BJ (cell line): ENCODE results near the gene ARSI. TPM values are rescaled to one million over a fixed set of nuclear protein-coding genes. Genes with fewer than 3 reads are reported as not detected.

Experiments
- CTCF ChIA-PET: fragments of 350-600 bp; formaldehyde crosslinking; extraction: SDS; loops from one replicate; lab custom pipeline; 2021; ENCODE audit warnings: antibody characterized with exemption, inconsistent platforms; lab: Yijun Ruan, JAX
- POLR2A ChIA-PET: fragments of 300-600 bp; sonication (Branson Sonifier 250); formaldehyde crosslinking; extraction: SDS; loops from one replicate; lab custom pipeline; 2021; ENCODE audit warnings: antibody characterized with exemption; lab: Charles Lee
- DNase-seq: peaks from one replicate; pipeline ENCODE4 v3.0.0-alpha.2; 2011; ENCODE audit warnings: low read depth
- H3K27me3 ChIP-seq: 2 replicates; pipeline ENCODE4 v1.6.0; 2011; ENCODE audit warnings: low read length; ENCODE audit not compliant: control insufficient read depth, insufficient read depth
- H3K36me3 ChIP-seq: 2 replicates; pipeline ENCODE4 v1.5.1; 2011; ENCODE audit warnings: low read length; ENCODE audit not compliant: control insufficient read depth, insufficient read depth
- H3K4me3 ChIP-seq: 2 replicates; pipeline ENCODE4 v1.5.1; 2011; ENCODE audit warnings: low read depth, mild to moderate bottlenecking, control low read depth, low read length
- polyA plus RNA-seq: library from polyadenylated mRNA; depleted of rRNA; stranded (reverse); fragments of >200 nt; gene quantifications from 2 replicates; pipeline ENCODE4 v1.2.3, GENCODE V29; 2011
- TF ChIP-seq, protein P1 (sequence below): IDR thresholded peaks from 2 replicates; pipeline ENCODE4 v1.5.1; 2011; ENCODE audit warnings: low read depth, mild to moderate bottlenecking, control low read depth, inconsistent platforms, low read length, moderate library complexity; ENCODE audit not compliant: insufficient read depth

The ARSI gene
- polyA plus RNA-seq, 1 experiment: 9.8 TPM

DNA sequence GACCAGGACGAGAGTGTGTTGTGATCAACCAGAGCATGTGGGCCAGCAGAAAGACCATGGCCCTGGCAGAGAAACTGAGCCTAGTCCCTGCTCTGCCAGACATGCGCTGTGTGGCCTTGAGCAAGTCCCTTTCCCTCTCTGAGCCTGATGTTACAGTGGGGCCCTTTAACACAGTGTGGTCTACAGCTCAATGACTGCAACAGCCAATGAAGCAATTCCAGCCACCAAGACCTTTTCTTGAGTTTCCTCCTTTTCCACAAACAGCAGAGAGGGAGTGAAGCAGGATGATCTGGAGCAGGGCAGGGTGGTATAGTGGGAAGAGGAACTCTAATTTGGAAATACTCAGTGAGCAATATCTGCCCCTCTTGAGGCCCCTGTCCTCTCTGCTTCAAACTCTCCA is 25.8 kb upstream of the ARSI start:
- H3K36me3 ChIP-seq: no peaks in the 10 kb centered on the region
- no peak overlapping the region for H3K4me3 ChIP-seq
- ChIA-PET CTCF (no interaction called here), POLR2A (no interaction called here)
- TF ChIP-seq, protein P1, sequence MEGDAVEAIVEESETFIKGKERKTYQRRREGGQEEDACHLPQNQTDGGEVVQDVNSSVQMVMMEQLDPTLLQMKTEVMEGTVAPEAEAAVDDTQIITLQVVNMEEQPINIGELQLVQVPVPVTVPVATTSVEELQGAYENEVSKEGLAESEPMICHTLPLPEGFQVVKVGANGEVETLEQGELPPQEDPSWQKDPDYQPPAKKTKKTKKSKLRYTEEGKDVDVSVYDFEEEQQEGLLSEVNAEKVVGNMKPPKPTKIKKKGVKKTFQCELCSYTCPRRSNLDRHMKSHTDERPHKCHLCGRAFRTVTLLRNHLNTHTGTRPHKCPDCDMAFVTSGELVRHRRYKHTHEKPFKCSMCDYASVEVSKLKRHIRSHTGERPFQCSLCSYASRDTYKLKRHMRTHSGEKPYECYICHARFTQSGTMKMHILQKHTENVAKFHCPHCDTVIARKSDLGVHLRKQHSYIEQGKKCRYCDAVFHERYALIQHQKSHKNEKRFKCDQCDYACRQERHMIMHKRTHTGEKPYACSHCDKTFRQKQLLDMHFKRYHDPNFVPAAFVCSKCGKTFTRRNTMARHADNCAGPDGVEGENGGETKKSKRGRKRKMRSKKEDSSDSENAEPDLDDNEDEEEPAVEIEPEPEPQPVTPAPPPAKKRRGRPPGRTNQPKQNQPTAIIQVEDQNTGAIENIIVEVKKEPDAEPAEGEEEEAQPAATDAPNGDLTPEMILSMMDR: no peak
- no peak for DNase-seq
- H3K27me3 ChIP-seq: no peaks in the 10 kb centered on the region

DNA sequence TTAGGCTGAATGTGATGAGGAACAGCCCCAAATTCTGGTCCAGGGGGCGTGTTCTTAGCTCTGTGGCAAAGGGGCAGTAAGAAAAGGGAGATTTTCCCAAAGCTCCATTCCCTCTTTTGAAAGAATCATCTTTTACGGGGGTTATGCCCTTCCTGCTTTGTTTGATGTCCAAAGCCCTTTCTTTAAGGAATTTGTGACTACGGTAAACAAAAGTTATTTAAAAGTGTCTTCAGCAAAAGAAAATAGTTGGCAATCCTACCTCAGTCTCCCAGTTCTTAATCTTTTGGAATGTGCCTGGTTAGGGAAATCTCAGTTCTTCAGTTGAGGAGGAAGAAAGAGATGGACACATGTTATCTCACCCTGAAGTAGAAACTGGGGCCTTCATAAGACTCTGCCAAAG is 24.4 kb upstream of the ARSI start:
- ChIA-PET CTCF (no interaction called here), POLR2A (no interaction called here)
- no peaks in the 10 kb centered on the region for H3K27me3 ChIP-seq
- no peak overlapping the region for H3K4me3 ChIP-seq
- TF ChIP-seq, protein P1: no peak
- H3K36me3 ChIP-seq: no peaks in the 10 kb centered on the region
- no peak for DNase-seq

DNA sequence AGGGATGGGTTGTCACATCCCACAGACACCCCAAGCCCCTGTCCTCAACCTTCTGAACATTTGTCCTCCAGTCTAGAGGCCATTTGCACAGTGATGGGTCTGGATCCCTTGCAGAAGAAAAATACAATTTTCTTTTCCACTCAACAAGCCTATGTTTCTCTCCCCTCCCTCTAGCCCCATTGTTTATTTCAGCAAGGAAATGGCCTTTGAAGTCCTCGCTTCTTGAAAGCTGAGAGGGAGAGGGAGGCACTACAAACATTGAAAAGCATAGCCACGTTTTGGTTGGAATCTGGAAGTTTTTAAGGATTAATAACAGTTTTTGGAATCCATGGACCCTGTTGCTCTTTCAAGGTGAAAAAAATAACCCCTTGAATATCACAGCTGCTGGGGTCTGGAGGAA is 24.0 kb upstream of the ARSI start:
- TF ChIP-seq, protein P1: no peak
- POLR2A ChIA-PET: no interaction called here
- no peak for DNase-seq

DNA sequence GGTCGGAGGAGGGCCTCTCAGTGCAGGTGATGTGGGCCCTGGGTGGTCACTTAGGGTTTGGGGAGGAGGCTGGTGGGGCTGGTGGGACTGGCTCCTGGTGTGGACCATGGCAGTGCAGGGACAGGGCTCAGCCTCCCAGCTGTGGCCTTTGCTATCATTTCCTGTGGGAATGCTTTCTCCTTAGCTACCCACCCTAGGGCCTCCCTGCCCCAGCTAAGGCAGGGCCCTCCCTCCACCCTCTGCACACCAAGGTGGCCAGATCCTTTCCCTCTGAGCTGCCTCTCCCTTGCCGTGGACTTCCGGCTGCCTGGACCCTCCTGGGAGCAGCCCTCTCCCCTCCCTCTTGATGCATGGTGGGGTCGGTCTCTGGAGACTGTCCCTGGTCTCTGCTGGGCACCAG is 22.7 kb upstream of the ARSI start:
- H3K27me3 ChIP-seq: no peaks in the 10 kb centered on the region
- TF ChIP-seq, protein P1: no peak
- H3K4me3 ChIP-seq: no peak overlapping the region
- CTCF ChIA-PET: interaction anchor here (1.1 to 1.5 kb wide), 2 partner anchors 9 to 17 kb away, joined by 3 to 4 read pairs; no protein-coding TSS in a partner anchor
- DNase-seq: no peak
- POLR2A ChIA-PET: no interaction called here
- no peaks in the 10 kb centered on the region for H3K36me3 ChIP-seq

More for the DNA sequence above, 24.0 kb upstream of the ARSI start:
- Histone ChIP-seq H3K36me3 (no peaks in the 10 kb centered on the region), H3K4me3 (no peak overlapping the region), H3K27me3 (no peaks in the 10 kb centered on the region)
- CTCF ChIA-PET: no interaction called here

DNA sequence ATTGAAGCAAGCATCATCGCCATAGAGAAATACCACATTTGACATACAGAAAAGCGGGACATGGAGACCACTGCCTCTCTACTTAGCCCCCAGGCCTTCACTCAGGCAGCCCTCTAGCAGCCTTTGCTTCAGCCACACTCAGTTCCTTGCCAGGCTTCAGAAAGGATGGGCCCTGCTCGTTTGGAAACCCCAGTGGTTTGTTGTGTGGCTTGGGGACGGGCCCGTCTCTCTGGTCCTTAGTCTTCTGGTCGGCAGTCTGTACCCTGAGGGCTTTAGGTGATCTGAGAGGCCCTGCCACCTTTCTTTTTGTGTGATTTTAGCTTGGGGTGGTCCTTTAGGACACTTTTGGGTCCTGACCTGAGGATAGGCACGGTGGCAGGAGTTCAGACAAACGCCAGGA is 21.1 kb upstream of the ARSI start:
- Histone ChIP-seq H3K27me3 (no peaks in the 10 kb centered on the region), H3K36me3 (no peaks in the 10 kb centered on the region), H3K4me3 (no peak overlapping the region)
- ChIA-PET CTCF (no interaction called here), POLR2A (no interaction called here)
- TF ChIP-seq, protein P1: no peak
- DNase-seq: no peak
